Skeletal muscle satellite cell (primary cell): Measurements from ENCODE around the gene SHC2.
"Not testable (repeated sequence)": the region's sequence is repeated elsewhere in the genome, so short reads cannot be mapped to it uniquely, and the experiment has no call there.

ENCODE experiments used
- H3K27me3 ChIP-seq: 2 replicates; pipeline ENCODE4 v1.7.0; 2013; ENCODE audit warnings: low read length; ENCODE audit not compliant: control insufficient read depth, insufficient read depth
- H3K36me3 ChIP-seq: 2 replicates; pipeline ENCODE4 v1.7.0; 2013; ENCODE audit warnings: mild to moderate bottlenecking, control low read depth, low read length; ENCODE audit not compliant: insufficient read depth
- H3K4me1 ChIP-seq: 2 replicates; pipeline ENCODE4 v1.7.0; 2013; ENCODE audit warnings: low read length; ENCODE audit not compliant: control insufficient read depth, insufficient read depth
- H3K4me2 ChIP-seq: 2 replicates; pipeline ENCODE4 v1.7.0; 2013; ENCODE audit warnings: mild to moderate bottlenecking, low read length
- H3K4me3 ChIP-seq: 2 replicates; pipeline ENCODE4 v1.7.0; 2013; ENCODE audit warnings: low read length
- H3K9ac ChIP-seq: 2 replicates; pipeline ENCODE4 v1.7.0; 2013; ENCODE audit warnings: mild to moderate bottlenecking, low read depth, low read length, moderate library complexity
- H3K9me3 ChIP-seq: replicated peaks from 2 replicates; pipeline ENCODE4 v1.7.0; 2013; ENCODE audit warnings: mild to moderate bottlenecking, control low read depth, low read length

The SHC2 gene

DNA sequence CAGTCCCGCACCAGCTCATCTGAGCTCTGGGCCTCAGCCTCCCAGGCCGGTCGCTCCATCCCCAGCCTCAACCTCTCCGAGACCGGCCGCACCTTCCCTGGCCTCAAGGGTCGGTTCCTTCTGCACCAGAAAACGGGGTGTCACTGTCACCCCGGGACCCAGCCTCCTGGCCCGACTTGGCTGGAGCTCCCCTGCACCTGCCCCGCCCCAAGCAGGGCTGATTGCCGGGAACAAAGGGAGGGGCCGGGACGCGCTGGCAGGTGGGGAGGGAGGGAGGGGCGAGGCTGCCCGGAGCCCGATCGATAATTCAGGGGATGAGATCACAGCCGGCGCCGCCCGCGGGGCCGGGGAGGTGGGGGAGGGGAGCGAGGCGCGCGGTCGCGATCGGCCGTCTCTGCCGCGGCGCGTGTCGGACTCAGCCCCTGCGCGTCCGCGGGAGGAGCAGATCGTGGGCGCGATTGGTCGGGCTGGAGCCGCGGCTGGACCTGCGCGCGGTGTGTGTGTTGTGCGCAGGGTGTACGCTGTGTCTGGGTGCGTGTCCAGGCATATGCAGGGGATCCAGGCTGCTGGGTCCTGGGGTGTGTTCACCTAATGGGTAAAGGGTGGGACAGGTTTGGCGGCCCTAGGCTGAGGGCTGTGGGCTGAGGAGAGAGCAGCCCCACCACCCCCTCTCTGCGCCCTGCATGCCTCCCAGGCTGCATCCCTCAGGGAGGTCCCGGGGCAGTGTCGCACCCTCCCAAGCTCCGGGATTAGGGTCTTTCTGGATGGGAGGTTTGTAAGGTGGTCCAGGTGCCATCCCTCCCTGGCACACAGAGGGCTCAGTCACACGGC, 1.1 kb upstream of the SHC2 start:
- no peak overlapping the region for H3K9ac ChIP-seq
- H3K27me3 ChIP-seq: peaks cover 24% of the 10 kb centered on the region
- H3K4me2 ChIP-seq: no peak overlapping the region
- H3K9me3 ChIP-seq: no peaks in the 10 kb centered on the region
- no peak overlapping the region for H3K4me3 ChIP-seq
- no peaks in the 10 kb centered on the region for H3K4me1 ChIP-seq
- H3K36me3 ChIP-seq: no peaks in the 10 kb centered on the region

DNA sequence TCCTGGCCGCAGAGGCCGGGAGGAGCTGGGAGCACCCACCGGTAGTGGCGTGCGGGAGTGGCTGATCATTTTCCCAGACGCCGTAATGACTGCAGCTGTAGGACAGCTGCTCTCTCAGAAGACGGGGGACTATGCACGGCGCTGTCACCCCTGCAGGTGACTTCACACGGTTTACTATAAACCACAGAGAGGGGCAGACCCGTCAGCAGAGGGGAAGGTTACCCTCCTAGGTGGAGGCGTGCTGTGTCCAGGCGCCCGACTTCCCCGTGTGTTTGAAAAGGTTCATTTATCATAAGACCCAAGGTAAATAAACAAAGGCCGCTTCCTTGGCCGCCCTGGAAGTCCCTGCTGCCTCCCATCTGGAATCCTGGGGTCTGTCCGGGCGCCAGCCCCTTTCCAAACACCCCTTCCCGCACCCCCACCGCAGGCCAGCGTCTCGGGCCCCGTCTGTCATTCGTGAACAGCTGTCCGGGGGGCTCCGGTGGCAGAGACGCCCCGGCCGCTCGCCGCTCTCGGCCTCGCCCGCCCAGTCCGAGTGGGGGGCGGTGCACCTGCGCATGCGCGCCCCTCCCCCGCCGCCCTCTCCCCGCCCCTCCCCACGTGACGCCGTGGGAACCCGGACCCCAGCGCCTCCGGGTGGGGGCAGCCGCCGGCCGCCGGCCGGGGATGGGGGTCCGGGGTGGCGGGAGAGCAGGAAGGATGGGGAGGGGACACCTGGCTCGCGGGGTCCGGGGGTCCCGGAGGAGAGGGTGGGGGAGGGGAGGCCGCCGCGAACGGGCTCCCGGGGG, 915 bp downstream of the SHC2 start:
- Histone ChIP-seq H3K4me2 (peak overlapping the region; percentile 62), H3K36me3 (no peaks in the 10 kb centered on the region), H3K9ac (no peak overlapping the region), H3K9me3 (no peaks in the 10 kb centered on the region), H3K4me1 (no peaks in the 10 kb centered on the region), H3K4me3 (peak overlapping the region; percentile 54), H3K27me3 (peaks cover 24% of the 10 kb centered on the region)

DNA sequence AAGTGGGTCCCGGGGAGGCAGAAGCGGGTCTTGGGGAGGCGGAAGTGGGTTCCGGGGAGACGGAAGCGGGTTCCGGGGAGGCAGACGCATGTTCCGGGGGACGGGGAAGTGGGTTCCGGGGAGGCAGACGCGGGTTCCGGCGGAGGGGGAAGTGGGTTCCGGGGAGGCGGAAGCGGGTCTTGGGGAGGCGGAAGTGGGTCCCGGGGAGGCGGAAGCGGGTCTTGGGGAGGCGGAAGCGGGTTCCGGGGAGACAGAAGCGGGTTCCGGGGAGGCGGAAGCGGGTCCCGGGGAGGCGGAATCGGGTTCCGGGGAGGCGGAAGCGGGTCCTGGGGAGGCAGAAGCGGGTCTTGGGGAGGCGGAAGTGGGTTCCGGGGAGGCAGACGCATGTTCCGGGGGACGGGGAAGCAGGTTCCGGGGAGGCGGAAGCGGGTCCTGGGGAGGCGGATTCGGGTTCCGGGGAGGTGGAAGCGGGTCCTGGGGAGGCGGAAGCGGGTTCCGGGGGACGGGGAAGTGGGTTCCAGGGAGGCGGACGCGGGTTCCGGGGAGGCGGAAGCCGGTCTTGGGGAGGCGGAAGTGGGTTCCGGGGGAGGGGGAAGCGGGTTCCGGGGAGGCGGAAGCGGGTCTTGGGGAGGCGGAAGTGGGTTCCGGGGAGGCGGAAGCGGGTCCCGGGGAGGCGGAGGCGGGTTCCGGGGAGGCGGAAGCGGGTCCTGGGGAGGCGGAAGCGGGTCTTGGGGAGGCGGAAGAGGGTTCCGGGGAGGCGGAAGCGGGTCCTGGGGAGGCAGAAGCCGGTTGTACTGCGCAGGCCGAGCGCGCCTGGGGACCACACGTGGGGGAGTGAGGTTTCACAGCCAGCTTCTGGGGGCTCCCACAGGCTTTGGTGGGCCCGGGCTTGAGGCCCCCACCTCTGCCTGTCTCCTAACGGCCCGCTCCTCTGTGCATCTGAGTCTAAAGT, 2.5 kb downstream of the SHC2 start:
- H3K36me3 ChIP-seq: no peaks in the 10 kb centered on the region
- no peak overlapping the region for H3K4me2 ChIP-seq
- no peak overlapping the region for H3K9ac ChIP-seq
- H3K9me3 ChIP-seq: no peaks in the 10 kb centered on the region
- H3K4me3 ChIP-seq: no peak overlapping the region
- H3K27me3 ChIP-seq: peaks cover 22% of the 10 kb centered on the region
- no peaks in the 10 kb centered on the region for H3K4me1 ChIP-seq

DNA sequence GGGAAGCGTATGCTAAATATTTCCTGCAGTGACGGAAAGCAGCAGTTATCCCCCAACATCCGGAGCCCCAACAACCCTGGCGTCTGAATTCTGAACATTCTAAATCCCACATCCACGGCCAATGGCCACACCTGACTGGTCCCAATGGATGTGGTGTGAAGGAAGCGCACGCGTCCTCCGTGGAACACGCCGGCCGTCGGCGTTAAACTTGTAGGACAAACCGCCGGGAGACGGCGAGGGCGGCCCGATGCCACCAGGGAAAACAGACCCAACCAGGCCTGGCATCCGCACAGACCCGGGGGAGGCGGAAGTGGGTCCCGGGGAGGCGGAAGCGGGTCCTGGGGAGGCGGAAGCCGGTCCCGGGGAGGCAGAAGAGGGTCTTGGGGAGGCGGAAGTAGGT, 3.2 kb downstream of the SHC2 start:
- Histone ChIP-seq H3K9ac (no peak overlapping the region), H3K9me3 (no peaks in the 10 kb centered on the region), H3K4me1 (no peaks in the 10 kb centered on the region), H3K4me3 (no peak overlapping the region), H3K4me2 (no peak overlapping the region), H3K27me3 (peaks cover 18% of the 10 kb centered on the region), H3K36me3 (no peaks in the 10 kb centered on the region)

DNA sequence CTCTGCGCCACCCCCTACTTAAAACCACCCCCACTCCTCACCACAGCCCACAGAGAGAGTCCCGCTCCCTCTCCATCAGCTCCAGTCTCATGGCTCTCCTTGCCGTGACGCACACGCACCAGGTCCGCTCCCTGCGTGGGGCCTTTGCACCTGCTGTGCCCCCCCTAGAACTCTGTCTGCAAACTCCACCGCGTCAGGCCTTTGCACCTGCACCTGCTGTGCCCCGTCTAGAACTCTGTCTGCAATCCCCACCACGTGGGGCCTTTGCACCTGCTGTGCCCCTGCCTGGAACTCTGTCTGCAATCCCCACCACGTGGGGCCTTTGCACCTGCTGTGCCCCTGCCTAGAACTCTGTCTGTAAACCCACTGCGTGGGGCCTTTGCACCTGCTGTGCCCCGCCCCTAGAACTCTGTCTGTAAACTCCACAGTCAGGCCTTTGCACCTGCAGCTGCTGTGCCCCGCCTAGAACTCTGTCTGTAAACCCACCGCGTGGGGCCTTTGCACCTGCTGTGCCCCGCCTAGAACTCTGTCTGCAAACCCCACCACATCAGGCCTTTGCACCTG, 4.2 kb downstream of the SHC2 start:
- Histone ChIP-seq H3K4me1 (no peaks in the 10 kb centered on the region), H3K27me3 (peaks cover 9% of the 10 kb centered on the region), H3K4me3 (no peak overlapping the region)

DNA sequence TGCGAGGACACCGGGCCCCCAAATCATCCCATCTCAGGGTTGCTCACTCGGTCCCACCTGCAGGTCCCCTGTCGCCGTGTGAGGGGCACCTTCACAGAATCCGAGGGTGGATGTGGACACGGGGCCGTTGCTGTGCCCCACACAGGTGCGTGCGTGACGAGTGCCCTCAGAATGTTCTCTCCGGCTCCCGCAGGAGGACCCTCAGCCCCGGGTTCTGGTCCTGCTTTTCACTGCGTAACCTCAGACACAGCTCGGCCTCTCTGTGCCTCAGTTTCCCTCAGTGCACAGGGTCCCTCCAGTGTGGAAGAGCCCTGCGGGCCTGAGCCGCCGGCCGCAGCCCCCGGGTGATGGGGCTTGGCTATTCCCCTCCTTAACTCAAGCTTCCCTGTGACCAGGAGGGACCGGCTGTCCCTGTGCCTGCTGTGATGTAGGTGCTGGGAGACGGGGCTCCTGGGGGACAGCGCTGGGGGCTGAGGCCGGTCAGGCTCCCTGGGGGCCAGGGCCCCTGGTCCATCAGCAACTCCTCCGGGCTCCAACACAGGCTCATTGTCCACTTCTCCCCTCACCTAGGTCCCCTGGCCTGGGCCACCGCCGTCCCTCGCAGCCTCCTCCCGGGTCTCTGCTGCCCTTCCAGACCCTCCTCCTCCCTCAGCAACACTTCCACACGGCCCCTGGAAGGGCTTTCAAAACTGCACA, 4.8 kb downstream of the SHC2 start:
- Histone ChIP-seq H3K9ac (no peak overlapping the region), H3K9me3 (no peaks in the 10 kb centered on the region), H3K36me3 (no peaks in the 10 kb centered on the region), H3K4me2 (no peak overlapping the region), H3K4me3 (no peak overlapping the region), H3K27me3 (peaks cover 8% of the 10 kb centered on the region), H3K4me1 (no peaks in the 10 kb centered on the region)

More for the DNA sequence above, 4.2 kb downstream of the SHC2 start:
- H3K36me3 ChIP-seq: no peaks in the 10 kb centered on the region
- H3K4me2 ChIP-seq: no peak overlapping the region
- H3K9me3 ChIP-seq: no peaks in the 10 kb centered on the region
- H3K9ac ChIP-seq: no peak overlapping the region

DNA sequence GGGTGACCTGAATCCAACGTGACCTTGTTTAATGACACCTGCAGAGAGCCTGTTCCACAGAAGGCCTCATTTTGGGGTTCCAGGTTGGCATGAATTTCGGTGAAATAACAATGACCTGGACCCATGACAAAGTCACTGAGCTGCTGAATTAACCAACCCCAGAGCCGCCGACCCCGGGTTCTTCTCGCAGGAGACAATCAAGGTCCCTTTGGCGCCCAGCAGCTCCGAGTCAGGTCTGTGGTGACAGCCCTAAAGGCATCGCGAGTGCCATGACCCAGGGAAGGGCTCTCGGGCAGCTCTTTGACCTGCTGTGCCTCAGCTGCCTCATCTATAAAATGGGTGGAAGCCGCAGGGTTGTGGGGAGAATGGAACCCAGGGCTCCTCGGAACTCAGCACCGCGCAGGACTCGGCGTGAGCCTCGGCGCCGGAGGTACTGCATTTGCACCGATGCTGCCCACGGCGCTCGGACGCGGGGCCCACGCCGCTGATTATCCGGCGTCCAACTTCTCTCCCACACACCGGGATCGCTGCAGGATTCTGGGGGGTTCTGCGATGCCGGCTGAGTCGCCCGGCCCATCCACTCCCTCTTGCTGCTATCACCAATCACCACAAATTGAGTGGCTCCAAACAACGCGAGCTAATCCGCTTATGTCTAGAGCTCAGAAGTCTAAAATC, 5.7 kb downstream of the SHC2 start:
- no peak overlapping the region for H3K4me3 ChIP-seq
- H3K36me3 ChIP-seq: no peaks in the 10 kb centered on the region
- H3K9ac ChIP-seq: no peak overlapping the region
- no peak overlapping the region for H3K4me2 ChIP-seq
- no peaks in the 10 kb centered on the region for H3K4me1 ChIP-seq
- peaks cover 8% of the 10 kb centered on the region for H3K27me3 ChIP-seq
- H3K9me3 ChIP-seq: no peaks in the 10 kb centered on the region

DNA sequence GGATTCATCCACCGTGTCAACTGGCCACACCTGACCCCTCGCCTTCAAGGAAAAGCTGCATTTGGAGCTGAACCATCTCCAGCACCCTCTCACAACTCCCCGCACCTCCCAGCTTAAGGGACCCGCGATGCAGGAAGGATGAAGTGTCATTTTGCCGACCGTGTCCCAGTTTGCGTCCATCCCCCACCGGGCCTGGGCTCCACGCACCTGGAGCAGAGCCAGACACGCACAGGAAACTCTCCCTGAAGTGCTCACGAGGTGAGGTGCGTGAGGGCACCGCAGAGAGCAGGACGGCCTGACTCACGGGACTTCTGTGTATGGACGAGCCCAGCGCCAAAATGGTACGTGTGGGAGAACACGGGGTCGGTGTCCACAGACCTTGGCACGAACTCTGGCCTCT, 7.2 kb downstream of the SHC2 start:
- Histone ChIP-seq H3K4me2 (no peak overlapping the region), H3K9me3 (no peaks in the 10 kb centered on the region), H3K9ac (no peak overlapping the region), H3K4me1 (no peaks in the 10 kb centered on the region), H3K36me3 (no peaks in the 10 kb centered on the region), H3K4me3 (no peak overlapping the region), H3K27me3 (no peaks in the 10 kb centered on the region)

DNA sequence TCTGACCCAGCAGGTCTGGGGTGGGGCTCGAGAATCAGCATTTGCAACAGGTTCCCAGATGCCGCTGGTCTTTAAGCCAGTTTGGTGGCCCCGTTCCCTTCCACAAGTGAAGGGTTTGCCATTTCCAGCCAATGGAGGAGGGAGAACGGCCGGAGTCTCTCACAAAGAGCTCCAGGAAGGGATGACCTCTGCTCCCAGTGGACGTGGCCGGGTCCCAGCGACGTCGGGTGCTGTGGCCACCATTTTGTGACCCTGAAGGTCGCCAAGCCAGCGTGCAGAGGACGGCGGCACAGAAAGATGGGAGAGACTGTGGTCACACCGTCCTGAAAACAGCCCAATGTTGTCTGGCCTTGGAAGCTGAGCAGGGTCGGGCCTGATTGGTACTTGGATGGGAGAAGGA, 8.0 kb downstream of the SHC2 start:
- Histone ChIP-seq H3K4me1 (no peaks in the 10 kb centered on the region), H3K4me2 (no peak overlapping the region), H3K9ac (no peak overlapping the region), H3K36me3 (no peaks in the 10 kb centered on the region), H3K9me3 (no peaks in the 10 kb centered on the region), H3K4me3 (no peak overlapping the region), H3K27me3 (no peaks in the 10 kb centered on the region)

DNA sequence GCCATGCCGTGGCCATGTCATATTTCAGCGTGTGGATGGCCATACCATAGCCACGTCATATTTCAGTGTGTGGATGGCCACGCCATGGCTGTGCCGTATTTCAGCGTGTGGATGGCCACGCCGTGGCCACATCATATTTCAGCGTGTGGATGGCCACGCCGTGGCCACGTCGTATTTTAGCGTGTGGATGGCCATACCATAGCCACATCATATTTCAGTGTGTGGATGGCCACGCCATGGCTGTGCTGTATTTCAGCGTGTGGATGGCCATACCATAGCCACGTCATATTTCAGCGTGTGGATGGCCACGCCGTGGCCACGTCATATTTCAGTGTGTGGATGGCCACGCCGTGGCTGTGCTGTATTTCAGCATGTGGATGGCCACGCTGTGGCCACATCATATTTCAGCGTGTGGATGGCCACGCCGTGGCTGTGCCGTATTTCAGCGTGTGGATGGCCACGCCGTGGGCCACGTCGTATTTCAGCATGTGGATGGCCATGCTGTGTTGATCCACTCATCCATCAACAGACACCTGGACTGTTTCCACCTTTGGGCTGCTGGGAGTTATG, 9.8 kb downstream of the SHC2 start:
- H3K36me3 ChIP-seq, H3K9ac ChIP-seq, H3K4me2 ChIP-seq, H3K27me3 ChIP-seq, H3K4me3 ChIP-seq, H3K4me1 ChIP-seq, H3K9me3 ChIP-seq: not testable (repeated sequence)
